ENCODE measurements around the gene NBEAL1.

DNA sequence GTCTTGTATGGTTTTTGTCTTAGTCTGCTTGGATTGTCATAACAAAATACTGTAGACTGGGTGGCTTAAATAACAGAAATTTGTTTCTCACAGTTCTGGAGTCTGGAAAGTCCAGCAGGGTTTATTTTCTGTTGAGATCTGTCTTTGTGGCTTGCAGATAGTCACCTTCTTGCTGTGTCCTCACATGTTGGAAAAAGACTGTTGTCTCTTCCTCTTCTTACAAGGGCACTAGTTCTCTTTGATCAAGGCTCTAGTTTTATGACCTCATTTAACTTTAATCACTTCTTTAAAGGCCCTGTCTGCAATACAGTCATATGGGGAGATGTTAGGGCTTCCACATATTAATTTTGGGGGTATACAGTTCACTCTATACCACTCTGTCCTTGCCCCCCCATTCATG, 56.5 kb downstream of the NBEAL1 start:
- TF ChIP-seq POLR2AphosphoS5 (IDR thresholded peaks at IDR 0.05; ENCODE audit: low read depth) (no peak), JUNB (IDR thresholded peaks at IDR 0.05; ENCODE audit: unreplicated experiment) (no peak), EZH2 (IDR thresholded peaks at IDR 0.05; ENCODE audit: low read depth, unreplicated experiment) (no peak), CREB1 (CRISPR knock-in tag; IDR thresholded peaks at IDR 0.05; ENCODE audit: low read depth) (no peak)
- TF ChIP-seq, protein P1, sequence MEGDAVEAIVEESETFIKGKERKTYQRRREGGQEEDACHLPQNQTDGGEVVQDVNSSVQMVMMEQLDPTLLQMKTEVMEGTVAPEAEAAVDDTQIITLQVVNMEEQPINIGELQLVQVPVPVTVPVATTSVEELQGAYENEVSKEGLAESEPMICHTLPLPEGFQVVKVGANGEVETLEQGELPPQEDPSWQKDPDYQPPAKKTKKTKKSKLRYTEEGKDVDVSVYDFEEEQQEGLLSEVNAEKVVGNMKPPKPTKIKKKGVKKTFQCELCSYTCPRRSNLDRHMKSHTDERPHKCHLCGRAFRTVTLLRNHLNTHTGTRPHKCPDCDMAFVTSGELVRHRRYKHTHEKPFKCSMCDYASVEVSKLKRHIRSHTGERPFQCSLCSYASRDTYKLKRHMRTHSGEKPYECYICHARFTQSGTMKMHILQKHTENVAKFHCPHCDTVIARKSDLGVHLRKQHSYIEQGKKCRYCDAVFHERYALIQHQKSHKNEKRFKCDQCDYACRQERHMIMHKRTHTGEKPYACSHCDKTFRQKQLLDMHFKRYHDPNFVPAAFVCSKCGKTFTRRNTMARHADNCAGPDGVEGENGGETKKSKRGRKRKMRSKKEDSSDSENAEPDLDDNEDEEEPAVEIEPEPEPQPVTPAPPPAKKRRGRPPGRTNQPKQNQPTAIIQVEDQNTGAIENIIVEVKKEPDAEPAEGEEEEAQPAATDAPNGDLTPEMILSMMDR (conservative IDR thresholded peaks at IDR 0.05; ENCODE audit: low read depth in 2 of 2), result no peak
- TF ChIP-seq, protein P2, sequence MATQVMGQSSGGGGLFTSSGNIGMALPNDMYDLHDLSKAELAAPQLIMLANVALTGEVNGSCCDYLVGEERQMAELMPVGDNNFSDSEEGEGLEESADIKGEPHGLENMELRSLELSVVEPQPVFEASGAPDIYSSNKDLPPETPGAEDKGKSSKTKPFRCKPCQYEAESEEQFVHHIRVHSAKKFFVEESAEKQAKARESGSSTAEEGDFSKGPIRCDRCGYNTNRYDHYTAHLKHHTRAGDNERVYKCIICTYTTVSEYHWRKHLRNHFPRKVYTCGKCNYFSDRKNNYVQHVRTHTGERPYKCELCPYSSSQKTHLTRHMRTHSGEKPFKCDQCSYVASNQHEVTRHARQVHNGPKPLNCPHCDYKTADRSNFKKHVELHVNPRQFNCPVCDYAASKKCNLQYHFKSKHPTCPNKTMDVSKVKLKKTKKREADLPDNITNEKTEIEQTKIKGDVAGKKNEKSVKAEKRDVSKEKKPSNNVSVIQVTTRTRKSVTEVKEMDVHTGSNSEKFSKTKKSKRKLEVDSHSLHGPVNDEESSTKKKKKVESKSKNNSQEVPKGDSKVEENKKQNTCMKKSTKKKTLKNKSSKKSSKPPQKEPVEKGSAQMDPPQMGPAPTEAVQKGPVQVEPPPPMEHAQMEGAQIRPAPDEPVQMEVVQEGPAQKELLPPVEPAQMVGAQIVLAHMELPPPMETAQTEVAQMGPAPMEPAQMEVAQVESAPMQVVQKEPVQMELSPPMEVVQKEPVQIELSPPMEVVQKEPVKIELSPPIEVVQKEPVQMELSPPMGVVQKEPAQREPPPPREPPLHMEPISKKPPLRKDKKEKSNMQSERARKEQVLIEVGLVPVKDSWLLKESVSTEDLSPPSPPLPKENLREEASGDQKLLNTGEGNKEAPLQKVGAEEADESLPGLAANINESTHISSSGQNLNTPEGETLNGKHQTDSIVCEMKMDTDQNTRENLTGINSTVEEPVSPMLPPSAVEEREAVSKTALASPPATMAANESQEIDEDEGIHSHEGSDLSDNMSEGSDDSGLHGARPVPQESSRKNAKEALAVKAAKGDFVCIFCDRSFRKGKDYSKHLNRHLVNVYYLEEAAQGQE (IDR thresholded peaks at IDR 0.05; ENCODE audit: unreplicated experiment), result no peak

All from GM23338 (cell line).